ENCODE measurements around the gene TMEM203.
A peak's percentile ranks its signal among the peaks of the same experiment; 100 is the strongest.
"Not testable (repeated sequence)": the region's sequence is repeated elsewhere in the genome, so short reads cannot be mapped to it uniquely, and the experiment has no call there.

The TMEM203 gene

DNA sequence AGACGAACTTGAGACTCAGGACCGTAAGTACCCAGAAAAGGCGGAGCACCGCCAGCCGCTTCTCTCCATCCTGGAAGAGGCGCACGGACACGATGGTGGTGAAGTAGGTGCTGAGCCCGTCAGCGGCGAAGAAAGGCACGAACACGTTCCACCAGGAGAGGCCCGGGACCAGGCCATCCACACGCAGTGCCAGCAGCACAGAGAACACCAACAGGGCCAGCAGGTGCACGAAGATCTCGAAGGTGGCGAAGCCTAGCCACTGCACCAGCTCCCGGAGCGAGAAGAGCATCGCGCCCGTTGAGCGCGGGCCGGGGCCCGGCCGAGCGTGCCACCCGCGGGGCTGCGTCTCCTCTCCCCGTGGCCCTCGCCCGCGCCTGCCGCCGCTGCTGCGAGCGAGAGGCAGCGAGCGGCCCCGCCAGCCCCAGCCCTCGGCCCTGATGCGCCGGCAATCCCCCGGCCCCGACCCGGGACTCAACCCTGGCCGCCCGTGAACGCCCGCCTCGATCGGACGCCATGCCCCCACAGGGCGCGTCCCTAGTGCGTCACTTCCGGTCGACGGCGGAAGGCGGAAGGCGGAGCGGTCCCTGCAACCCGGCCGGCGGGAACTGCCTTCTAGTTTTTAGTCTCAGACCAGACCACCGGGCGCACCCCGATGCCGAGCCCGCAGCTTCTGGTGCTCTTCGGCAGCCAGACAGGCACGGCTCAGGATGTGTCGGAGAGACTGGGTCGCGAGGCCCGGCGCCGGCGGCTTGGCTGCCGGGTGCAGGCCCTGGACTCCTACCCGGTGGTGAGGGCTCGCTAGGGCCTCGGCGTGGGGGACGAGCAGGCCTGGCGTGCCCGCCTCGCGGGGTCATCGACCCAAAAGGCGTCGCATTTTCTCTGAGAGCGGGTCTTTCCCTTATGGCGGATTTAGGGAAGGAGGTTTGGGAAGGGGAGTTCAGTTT lies at the start of gene TMEM203, which contains the start of gene NDOR1:
TMEM203 (minus strand) TSS at position 523 of the 944 bp plus-strand sequence; CDS start at position 289, 234 bp downstream.
NDOR1 (plus strand) TSS at position 575 of the 944 bp plus-strand sequence; CDS start at position 653, 78 bp downstream.
- DNase-seq (ENCODE audit: low read depth, low spot score) = peak; percentile 95

DNA sequence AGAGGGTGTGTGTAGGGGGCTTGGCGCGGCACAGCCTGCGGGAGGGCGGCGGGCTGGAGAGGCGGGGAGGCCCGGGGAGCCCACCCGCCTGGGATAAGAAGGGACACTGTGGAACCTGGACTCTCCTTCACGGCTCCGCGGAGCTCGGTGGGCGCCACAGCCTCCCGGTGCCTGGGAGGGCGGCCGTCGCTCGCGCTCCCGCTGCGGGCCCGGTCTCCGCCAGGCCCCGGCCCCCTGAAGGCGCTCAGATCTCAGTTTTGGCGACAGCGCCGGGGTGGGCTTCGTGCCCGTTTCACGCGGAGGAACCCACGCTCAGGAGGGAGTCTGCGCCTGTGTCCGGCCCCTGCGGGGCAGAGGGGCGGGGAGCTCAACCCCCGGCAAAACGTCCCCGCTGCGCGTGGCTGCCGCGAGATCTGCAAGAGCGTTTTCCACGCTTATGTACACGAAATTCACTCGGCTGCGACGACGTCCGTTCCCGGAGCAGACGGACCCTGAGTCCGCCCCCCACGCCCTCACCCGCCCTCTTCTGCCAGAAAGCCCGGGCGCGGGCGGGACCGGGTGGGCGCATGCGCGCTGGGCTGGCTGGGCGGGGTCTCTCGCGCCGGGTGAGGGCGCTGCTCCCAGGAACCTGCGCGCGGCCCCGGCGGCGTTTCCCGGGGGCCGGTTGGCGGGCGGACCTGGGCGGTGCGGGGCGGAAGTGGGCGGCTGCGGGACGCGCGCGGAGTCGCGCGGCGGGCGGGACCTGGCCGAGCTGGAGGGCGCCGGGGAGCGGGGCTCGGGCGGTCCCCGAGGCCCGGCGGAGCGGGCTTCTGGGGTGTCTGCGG lies 49.4 kb upstream of the TMEM203 start, which contains the start of gene NELFB:
NELFB (plus strand) TSS at position 704 of the 824 bp plus-strand sequence.
- DNase-seq (ENCODE audit: low read depth, low spot score) = peak; percentile 96

DNA sequence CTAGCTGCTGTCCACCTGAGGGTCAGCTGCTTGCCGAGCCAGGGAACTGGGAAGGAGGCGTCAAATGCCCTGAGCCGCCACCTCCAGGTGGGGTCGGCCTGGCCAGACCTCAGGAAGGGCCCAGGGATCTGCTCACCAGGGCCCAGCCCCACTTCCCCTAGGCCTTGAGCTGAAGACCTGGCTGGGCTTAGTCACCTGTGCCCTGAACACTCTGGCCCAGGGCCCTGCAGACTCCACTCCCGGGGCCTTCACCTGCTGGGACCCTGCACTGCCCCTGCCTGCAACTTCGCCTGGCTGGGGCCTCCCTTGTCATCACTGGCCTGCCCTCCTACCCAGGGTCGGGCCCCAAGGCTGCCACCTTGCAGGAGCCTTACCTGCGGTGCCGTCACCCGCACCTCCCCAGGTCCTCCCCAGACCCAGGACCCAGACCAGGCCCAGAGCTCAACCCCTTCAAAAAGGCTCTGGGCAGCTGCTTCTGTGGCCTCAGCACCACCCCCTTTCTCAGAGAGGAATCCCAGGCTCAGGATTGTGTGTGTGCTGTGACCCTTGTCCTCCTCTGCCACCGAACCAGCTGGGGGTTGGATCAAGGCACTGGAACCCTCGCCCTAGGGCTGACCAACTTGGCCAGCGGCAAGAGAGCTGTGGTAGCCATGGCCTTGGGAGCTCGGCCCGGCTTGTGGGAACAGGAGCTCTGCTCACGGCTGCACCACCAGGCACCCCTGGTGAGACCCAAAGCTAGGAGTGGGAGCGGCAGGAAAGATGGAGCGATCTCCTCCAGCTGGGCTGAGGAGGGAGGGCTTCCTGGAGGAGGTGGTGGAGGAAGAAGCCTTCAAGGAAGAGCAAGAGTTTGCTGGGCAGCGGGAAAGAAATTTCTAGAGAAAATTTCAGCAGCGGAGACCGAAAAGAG lies 48.5 kb upstream of the TMEM203 start:
- DNase-seq (ENCODE audit: low read depth, low spot score) = peak; percentile 31

- DNase-seq (ENCODE audit: low read depth, low spot score) = no peak
Measured at GRCh38 chr9:137252555-137253506, 47.4 kb upstream of the TMEM203 start.

- no peak for DNase-seq (ENCODE audit: low read depth, low spot score)
Measured at GRCh38 chr9:137251490-137252268, 46.2 kb upstream of the TMEM203 start.

- peak; percentile 43 for DNase-seq (ENCODE audit: low read depth, low spot score)
Measured at GRCh38 chr9:137251194-137251461, 45.7 kb upstream of the TMEM203 start, which contains the start of gene STPG3. TSS of gene STPG3 (plus strand) at chr9:137251286. CDS start at chr9:137251287, 1 bp downstream.

DNA sequence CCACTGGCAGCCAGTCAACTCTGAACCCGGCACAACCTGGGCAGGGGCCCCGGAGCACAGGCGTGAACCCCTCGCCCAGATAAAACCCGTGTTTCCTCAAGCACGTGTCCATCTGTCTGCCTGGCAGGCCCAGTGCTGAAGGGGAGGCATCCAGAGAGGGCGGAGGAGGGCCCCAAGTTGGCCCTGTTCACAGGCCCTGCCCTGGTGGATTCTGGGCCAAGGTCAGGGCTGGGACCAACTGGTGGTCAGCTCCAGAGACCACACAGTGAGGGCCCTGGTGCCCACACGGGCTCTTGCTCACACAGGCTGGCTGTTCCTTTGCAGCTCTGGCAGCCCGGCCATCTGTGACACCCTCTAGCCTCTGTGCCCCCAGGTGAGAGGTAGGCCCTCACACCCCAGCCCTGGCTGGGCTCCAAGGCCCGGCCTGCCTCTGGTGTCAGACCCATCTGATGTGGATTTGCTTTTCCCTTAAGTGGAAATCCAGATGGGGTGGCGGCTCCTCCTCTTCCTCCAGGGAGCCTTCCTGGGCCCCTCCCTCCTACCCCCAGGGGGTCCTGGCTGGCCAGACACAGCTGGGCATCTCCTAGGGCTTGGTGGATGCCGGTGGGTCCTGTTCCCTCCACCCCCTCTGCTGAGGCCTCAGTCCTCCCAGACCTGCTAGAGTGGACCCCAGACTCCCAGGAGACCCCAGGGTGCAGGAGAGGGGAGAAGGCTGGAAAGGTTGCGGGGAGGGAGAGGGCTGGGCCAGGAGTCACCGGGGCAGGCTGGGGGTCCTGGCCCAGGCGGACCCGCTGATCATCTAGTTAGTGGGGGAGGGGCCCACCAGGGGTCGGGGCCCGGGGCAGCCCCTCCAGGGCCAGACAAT lies 45.1 kb upstream of the TMEM203 start:
- DNase-seq (ENCODE audit: low read depth, low spot score) = no peak

DNA sequence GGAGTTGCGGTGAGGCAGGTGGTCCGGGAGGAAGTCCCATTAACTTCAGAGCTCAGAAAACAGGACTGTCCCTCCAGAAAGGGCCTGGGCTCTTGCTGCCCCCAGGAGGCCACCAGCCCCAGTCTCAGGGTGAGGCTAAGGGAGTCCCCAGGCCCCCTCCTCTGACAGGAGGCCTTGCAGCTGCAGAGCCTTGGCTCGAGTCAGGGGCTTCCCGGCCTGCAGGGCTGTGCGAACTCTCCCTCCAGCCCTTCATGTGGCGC lies 42.4 kb upstream of the TMEM203 start:
- no peak for DNase-seq (ENCODE audit: low read depth, low spot score)

- no peak for DNase-seq (ENCODE audit: low read depth, low spot score)
Measured at GRCh38 chr9:137247135-137247915, 41.9 kb upstream of the TMEM203 start.

DNA sequence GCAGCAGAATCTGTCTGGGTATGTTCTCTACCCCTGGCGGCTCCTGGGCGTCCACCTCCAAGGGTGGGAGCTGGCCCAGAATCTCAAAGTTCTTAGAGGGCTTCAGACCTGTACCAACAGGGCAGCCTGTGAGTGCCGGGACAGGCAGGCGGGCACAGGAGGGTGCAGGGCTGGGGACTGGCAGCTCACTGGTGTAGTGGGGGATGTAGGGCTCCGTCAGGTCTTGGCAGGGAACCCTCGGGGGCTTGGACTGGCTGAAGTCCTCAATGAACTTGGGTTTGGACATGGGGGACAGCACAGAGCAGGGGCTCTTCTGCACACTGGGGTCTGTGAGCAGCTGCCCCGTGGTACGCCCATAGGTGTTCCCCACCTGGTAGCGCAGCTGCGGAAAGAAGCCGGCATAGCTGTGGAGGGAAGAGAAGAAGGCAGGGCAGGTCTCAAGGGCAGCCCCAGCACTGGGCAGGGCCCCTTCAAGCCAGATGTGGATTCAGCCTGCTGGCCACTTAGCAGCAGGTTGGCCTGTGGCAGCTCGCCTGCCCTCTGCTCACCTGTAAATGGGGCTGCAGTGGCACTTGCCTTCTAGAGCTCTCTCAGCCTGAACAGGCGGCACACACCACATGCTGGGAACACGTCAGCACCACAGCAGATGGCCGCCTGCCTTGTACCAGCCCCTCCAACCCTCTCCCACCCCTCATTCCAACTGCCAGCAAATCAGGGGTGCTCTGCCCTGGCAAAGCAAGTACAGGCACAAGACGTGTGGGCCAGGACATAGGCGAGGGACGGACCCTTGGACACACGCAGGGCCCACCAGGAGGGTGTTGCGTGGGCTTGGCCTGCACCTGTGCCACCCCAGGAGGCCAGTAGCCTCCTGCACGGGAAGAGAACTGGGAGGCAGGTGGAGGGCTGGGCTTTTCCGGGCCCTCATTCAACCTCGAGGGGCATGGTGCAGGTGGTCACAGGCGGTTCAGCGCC lies 40.3 kb upstream of the TMEM203 start:
- no peak for DNase-seq (ENCODE audit: low read depth, low spot score)

- DNase-seq (ENCODE audit: low read depth, low spot score) = no peak
Measured at GRCh38 chr9:137244486-137245449, 39.3 kb upstream of the TMEM203 start.

GRCh38 chr9:137243626-137244485 lies 38.4 kb upstream of the TMEM203 start:
- no peak for DNase-seq (ENCODE audit: low read depth, low spot score)

GRCh38 chr9:137243266-137243625 lies 37.8 kb upstream of the TMEM203 start:
- DNase-seq (ENCODE audit: low read depth, low spot score) = not testable (repeated sequence)

Measured in astrocyte of the hippocampus (primary cell).